ENCODE measurements around the gene GID4. TPM values are rescaled to one million over a fixed set of nuclear protein-coding genes. Genes with fewer than 3 reads are reported as not detected.

The GID4 gene
- total and polyA plus RNA-seq, 2 of the 13 experiments (the other 11 are each of a cell fraction or from before 2014, with no cell fraction given) = 4.3 to 6.1 TPM

DNA sequence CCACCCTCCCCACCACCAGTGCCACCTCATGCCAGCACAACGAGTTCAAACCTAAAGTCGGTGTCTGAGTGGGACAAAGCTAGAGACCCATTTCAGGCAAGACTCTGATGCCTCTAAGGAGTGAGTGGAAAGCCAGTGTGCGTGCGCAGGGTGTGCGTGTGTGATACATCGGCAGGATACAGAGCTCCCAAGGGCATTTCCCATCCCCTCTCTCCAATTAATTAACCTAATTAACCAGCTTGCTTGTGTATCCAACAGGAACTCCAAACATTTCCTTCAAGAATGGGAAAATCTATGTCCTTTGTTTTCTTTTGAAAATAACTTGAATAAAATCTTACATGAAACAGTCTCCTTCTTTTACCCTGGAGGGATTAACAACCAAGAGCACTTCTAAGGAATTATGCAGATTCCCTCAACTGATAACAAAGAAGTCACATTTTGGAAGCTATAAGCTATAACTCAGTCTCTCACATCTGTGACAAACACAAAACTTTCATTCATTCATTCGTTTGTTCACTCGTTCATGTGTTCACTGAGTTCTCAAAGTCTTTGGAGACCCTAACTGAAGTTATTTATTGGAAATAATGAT is 10.2 kb upstream of the GID4 start:
- Histone ChIP-seq H3K79me2 (ENCODE audit: insufficient read depth, low read length) (peaks cover 4% of the 10 kb centered on the region), H4K20me1 (ENCODE audit: insufficient read depth, low read length) (no peaks in the 10 kb centered on the region), H3K4me3 (replicated peaks in 1 of 3; ENCODE audit: insufficient read depth in 1 of 3, low read depth in 2 of 3, low read length in 3 of 3) (no peak overlapping the region), H3K4me2 (ENCODE audit: low read depth, low read length) (no peak overlapping the region), H3K9me3 (ENCODE audit: low read length) (no peaks in the 10 kb centered on the region), H3K9ac (ENCODE audit: insufficient read depth, low read depth, low read length) (no peak overlapping the region), H3K27ac (ENCODE audit: extremely low read length, insufficient read depth, low read length) (no peak overlapping the region), H3K4me1 (ENCODE audit: insufficient read depth, low read length) (peaks cover 6% of the 10 kb centered on the region), H3K36me3 (replicated peaks in 1 of 2; ENCODE audit: control insufficient read depth in 1 of 2, insufficient read depth in 2 of 2, low read length in 2 of 2) (peaks cover 12 to 26% of the 10 kb centered on the region in 2 experiments; a peak in 3 of 5 replicates), H2AFZ (ENCODE audit: low read length) (no peak overlapping the region), H3K27me3 (ENCODE audit: control insufficient read depth in 1 of 2, insufficient read depth in 2 of 2, low read length in 2 of 2) (no peaks in the 10 kb centered on the region)
- BruUV-seq (replicated peaks) = no TSS peak
- ATAC-seq (no peak), FAIRE-seq (no peak), DNase-seq (ENCODE audit: low spot score) (no peak)
- in situ Hi-C loops (cut with HindIII; ENCODE audit: extremely low pct_ligation_motif_present, low pct_unique_long_range_greater_than_20kb) = loop anchor here (5.0 kb wide), 1 partner anchor 37 kb away; no protein-coding TSS in a partner anchor
- 94% methylated on average over 8 of the region's 8 CpGs for WGBS (ENCODE audit: low lambda C conversion rate)
- intact Hi-C loops (cut with micrococcal nuclease; ENCODE audit: unreplicated experiment) = no loop called here
- ChIA-PET CTCF (ENCODE audit: low intra/inter-chr PET ratio, low total read pairs) (no interaction called here), POLR2A (no interaction called here)
- TF ChIP-seq, protein P1, sequence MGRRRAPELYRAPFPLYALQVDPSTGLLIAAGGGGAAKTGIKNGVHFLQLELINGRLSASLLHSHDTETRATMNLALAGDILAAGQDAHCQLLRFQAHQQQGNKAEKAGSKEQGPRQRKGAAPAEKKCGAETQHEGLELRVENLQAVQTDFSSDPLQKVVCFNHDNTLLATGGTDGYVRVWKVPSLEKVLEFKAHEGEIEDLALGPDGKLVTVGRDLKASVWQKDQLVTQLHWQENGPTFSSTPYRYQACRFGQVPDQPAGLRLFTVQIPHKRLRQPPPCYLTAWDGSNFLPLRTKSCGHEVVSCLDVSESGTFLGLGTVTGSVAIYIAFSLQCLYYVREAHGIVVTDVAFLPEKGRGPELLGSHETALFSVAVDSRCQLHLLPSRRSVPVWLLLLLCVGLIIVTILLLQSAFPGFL (CRISPR knock-in tag; IDR thresholded peaks at IDR 0.05) = no peak
- no peak for TF ChIP-seq ZKSCAN8 (CRISPR knock-in tag; IDR thresholded peaks at IDR 0.05; ENCODE audit: borderline replicate concordance)
- no peak for TF ChIP-seq SRSF9 (IDR thresholded peaks at IDR 0.05; ENCODE audit: borderline replicate concordance, insufficient read depth, low read depth, low read length, poor library complexity, severe bottlenecking)
- TF ChIP-seq ZNF557 (CRISPR knock-in tag; IDR thresholded peaks at IDR 0.05) = no peak
- no peak for TF ChIP-seq ZNF317 (CRISPR knock-in tag; IDR thresholded peaks at IDR 0.05)
- no peak for TF ChIP-seq FOSL2 (CRISPR knock-in tag; IDR thresholded peaks at IDR 0.05)
- TF ChIP-seq KMT2B (CRISPR knock-in tag; IDR thresholded peaks at IDR 0.05) = no peak
- TF ChIP-seq NFE2L2 (IDR thresholded peaks at IDR 0.05; ENCODE audit: low read length) = no peak
- no peak for TF ChIP-seq CEBPG (CRISPR knock-in tag; IDR thresholded peaks at IDR 0.05)
- TF ChIP-seq ZNF75D (CRISPR knock-in tag; IDR thresholded peaks at IDR 0.05; ENCODE audit: borderline replicate concordance) = no peak
- TF ChIP-seq, protein P2, sequence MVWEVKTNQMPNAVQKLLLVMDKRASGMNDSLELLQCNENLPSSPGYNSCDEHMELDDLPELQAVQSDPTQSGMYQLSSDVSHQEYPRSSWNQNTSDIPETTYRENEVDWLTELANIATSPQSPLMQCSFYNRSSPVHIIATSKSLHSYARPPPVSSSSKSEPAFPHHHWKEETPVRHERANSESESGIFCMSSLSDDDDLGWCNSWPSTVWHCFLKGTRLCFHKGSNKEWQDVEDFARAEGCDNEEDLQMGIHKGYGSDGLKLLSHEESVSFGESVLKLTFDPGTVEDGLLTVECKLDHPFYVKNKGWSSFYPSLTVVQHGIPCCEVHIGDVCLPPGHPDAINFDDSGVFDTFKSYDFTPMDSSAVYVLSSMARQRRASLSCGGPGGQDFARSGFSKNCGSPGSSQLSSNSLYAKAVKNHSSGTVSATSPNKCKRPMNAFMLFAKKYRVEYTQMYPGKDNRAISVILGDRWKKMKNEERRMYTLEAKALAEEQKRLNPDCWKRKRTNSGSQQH (CRISPR knock-in tag; IDR thresholded peaks at IDR 0.05; ENCODE audit: low read depth) = no peak
- TF ChIP-seq RFXAP (CRISPR knock-in tag; IDR thresholded peaks at IDR 0.05; ENCODE audit: borderline replicate concordance) = no peak
- TF ChIP-seq, protein P3, sequence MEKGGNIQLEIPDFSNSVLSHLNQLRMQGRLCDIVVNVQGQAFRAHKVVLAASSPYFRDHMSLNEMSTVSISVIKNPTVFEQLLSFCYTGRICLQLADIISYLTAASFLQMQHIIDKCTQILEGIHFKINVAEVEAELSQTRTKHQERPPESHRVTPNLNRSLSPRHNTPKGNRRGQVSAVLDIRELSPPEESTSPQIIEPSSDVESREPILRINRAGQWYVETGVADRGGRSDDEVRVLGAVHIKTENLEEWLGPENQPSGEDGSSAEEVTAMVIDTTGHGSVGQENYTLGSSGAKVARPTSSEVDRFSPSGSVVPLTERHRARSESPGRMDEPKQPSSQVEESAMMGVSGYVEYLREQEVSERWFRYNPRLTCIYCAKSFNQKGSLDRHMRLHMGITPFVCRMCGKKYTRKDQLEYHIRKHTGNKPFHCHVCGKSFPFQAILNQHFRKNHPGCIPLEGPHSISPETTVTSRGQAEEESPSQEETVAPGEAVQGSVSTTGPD (CRISPR knock-in tag; IDR thresholded peaks at IDR 0.05) = no peak
- TF ChIP-seq NCOA5 (CRISPR knock-in tag; IDR thresholded peaks at IDR 0.05) = no peak
- no peak for TF ChIP-seq RBAK (CRISPR knock-in tag; IDR thresholded peaks at IDR 0.05)

Measured in HepG2 (cell line).